H9 (cell line): ENCODE results near the gene PTPRC. TPM values are rescaled to one million over a fixed set of nuclear protein-coding genes. Genes with fewer than 3 reads are reported as not detected.

Source experiments
- DNase-seq: peaks from one replicate; pipeline ENCODE4 v3.0.0-alpha.2; 2017
- H2AFZ ChIP-seq: one replicate; pipeline ENCODE4 v1.6.1; 2013; ENCODE audit warnings: mild to moderate bottlenecking, low read length, control low read depth, moderate library complexity
- H2AK5ac ChIP-seq: 2 replicates; pipeline ENCODE4 v1.6.1; 2013; ENCODE audit warnings: low read length, control low read depth, mixed read lengths; ENCODE audit not compliant: insufficient read length
- H2BK120ac ChIP-seq: one replicate; pipeline ENCODE4 v1.6.1; 2013; ENCODE audit warnings: low read depth, mild to moderate bottlenecking, low read length, control low read depth, inconsistent platforms; ENCODE audit not compliant: poor library complexity, severe bottlenecking
- H2BK12ac ChIP-seq: 2 replicates; pipeline ENCODE4 v1.6.1; 2013; ENCODE audit warnings: low read length, control low read depth, mixed read lengths, low read depth; ENCODE audit not compliant: insufficient read length
- H2BK15ac ChIP-seq: 2 replicates; pipeline ENCODE4 v1.6.1; 2013; ENCODE audit warnings: low read depth, low read length, control low read depth
- H2BK20ac ChIP-seq: one replicate; pipeline ENCODE4 v1.6.1; 2013; ENCODE audit warnings: low read depth, mild to moderate bottlenecking, low read length, control low read depth, inconsistent platforms; ENCODE audit not compliant: poor library complexity, severe bottlenecking
- H2BK5ac ChIP-seq: 2 replicates; pipeline ENCODE4 v1.6.1; 2013; ENCODE audit warnings: low read length, control low read depth, mixed read lengths; ENCODE audit not compliant: insufficient read length
- H3K14ac ChIP-seq: 2 replicates; pipeline ENCODE4 v1.6.1; 2013; ENCODE audit warnings: low read length, control low read depth; ENCODE audit not compliant: insufficient read depth
- H3K18ac ChIP-seq: 2 replicates; pipeline ENCODE4 v1.6.1; 2013; ENCODE audit warnings: low read depth, mild to moderate bottlenecking, mixed read lengths, low read length, control low read depth; ENCODE audit not compliant: insufficient read length
- H3K23ac ChIP-seq: 2 replicates; pipeline ENCODE4 v1.6.1; 2013; ENCODE audit warnings: low read length, control low read depth, mixed read lengths, low read depth; ENCODE audit not compliant: insufficient read length
- H3K23me2 ChIP-seq: 2 replicates; pipeline ENCODE4 v1.6.1; 2013; ENCODE audit warnings: low read depth, mild to moderate bottlenecking, mixed read lengths, low read length, control low read depth; ENCODE audit not compliant: insufficient read length, poor library complexity, severe bottlenecking
- H3K27ac ChIP-seq: 2 replicates; pipeline ENCODE4 v1.5.1; 2013; ENCODE audit warnings: low read length, control low read depth, mixed read lengths, low read depth; ENCODE audit not compliant: insufficient read length
- H3K27me3 ChIP-seq: 2 replicates; pipeline ENCODE4 v1.6.1; 2013; ENCODE audit warnings: low read length, control low read depth, inconsistent platforms; ENCODE audit not compliant: insufficient read depth
- H3K4ac ChIP-seq: 2 replicates; pipeline ENCODE4 v1.6.1; 2013; ENCODE audit warnings: low read depth, mild to moderate bottlenecking, control low read depth, inconsistent platforms, low read length, moderate library complexity
- H3K4me1 ChIP-seq: 2 replicates; pipeline ENCODE4 v1.6.1; 2013; ENCODE audit warnings: low read length, control low read depth, inconsistent platforms; ENCODE audit not compliant: insufficient read depth
- H3K4me2 ChIP-seq: 2 replicates; pipeline ENCODE4 v1.6.1; 2013; ENCODE audit warnings: low read length, control low read depth, mixed read lengths; ENCODE audit not compliant: insufficient read length, insufficient read depth
- H3K56ac ChIP-seq: 2 replicates; pipeline ENCODE4 v1.6.1; 2013; ENCODE audit warnings: low read depth, mild to moderate bottlenecking, mixed read lengths, low read length, control low read depth; ENCODE audit not compliant: insufficient read length
- H3K79me1 ChIP-seq: 2 replicates; pipeline ENCODE4 v1.6.1; 2013; ENCODE audit warnings: low read depth, mild to moderate bottlenecking, moderate library complexity, low read length, control low read depth, inconsistent platforms; ENCODE audit not compliant: insufficient read depth, poor library complexity, severe bottlenecking
- H3K79me2 ChIP-seq: 2 replicates; pipeline ENCODE4 v1.6.1; 2013; ENCODE audit warnings: low read length, control low read depth, inconsistent platforms; ENCODE audit not compliant: insufficient read depth
- H3K9ac ChIP-seq: 2 replicates; pipeline ENCODE4 v1.6.1; 2013; ENCODE audit warnings: low read length, control low read depth, mixed read lengths; ENCODE audit not compliant: insufficient read length; ENCODE audit errors: extremely low read depth
- H3K9me3 ChIP-seq: one replicate; pipeline ENCODE4 v1.6.1; 2013; ENCODE audit warnings: low read depth, low read length, inconsistent platforms; ENCODE audit not compliant: control insufficient read depth
- H3T11ph ChIP-seq: one replicate; pipeline ENCODE4 v1.6.1; 2013; ENCODE audit warnings: mild to moderate bottlenecking, low read length, control low read depth, inconsistent platforms
- H4K20me1 ChIP-seq: one replicate; pipeline ENCODE4 v1.6.1; 2013; ENCODE audit not compliant: control insufficient read depth, insufficient read length, insufficient read depth
- H4K5ac ChIP-seq: 2 replicates; pipeline ENCODE4 v1.6.1; 2013; ENCODE audit warnings: low read depth, mild to moderate bottlenecking, mixed read lengths, low read length, control low read depth; ENCODE audit not compliant: insufficient read length
- H4K8ac ChIP-seq: replicated peaks from 2 replicates; pipeline ENCODE4 v1.6.1; 2013; ENCODE audit warnings: low read length, control low read depth, mixed read lengths, low read depth; ENCODE audit not compliant: insufficient read length
- H4K91ac ChIP-seq: 2 replicates; pipeline ENCODE4 v1.6.1; 2013; ENCODE audit warnings: low read depth, mild to moderate bottlenecking, moderate library complexity, mixed read lengths, low read length, control low read depth; ENCODE audit not compliant: insufficient read length
- H3K27ac Mint-ChIP-seq, 3 experiments: 2 replicates in 2 of 3; 3 replicates in 1 of 3; pipeline ENCODE4 v1.8.0; 2020 to 2021; ENCODE audit warnings: mixed read lengths in 3 of 3, mild to moderate bottlenecking in 1 of 3, moderate library complexity in 1 of 3
- H3K27me3 Mint-ChIP-seq: 2 replicates; pipeline ENCODE4 v1.8.0; 2021; ENCODE audit warnings: low read depth, mild to moderate bottlenecking, moderate library complexity, mixed read lengths
- H3K36me3 Mint-ChIP-seq, 3 experiments: 2 replicates in 2 of 3; 3 replicates in 1 of 3; pipeline ENCODE4 v1.8.0; 2020 to 2021; ENCODE audit warnings: low read depth in 3 of 3, mixed read lengths in 3 of 3; ENCODE audit not compliant: insufficient read depth in 1 of 3
- H3K4me1 Mint-ChIP-seq, 2 experiments: 2 replicates each; pipeline ENCODE4 v1.8.0; 2020; ENCODE audit warnings: mixed read lengths in 2 of 2
- H3K4me3 Mint-ChIP-seq, 2 experiments: 2 replicates in 1 of 2; 3 replicates in 1 of 2; pipeline ENCODE4 v1.8.0; 2020 to 2021; ENCODE audit warnings: mild to moderate bottlenecking in 2 of 2, mixed read lengths in 2 of 2, moderate library complexity in 1 of 2
- H3K9me3 Mint-ChIP-seq, 2 experiments: 2 replicates in 1 of 2; 3 replicates in 1 of 2; pipeline ENCODE4 v1.8.0; 2020; ENCODE audit warnings: mild to moderate bottlenecking in 2 of 2, mixed read lengths in 2 of 2, moderate library complexity in 1 of 2
- WGBS: extraction: QIAGEN DNeasy Blood & Tissue Kit; methylation state at CpG from one replicate; pipeline ENCODE4 v1.1.7; 2013; ENCODE audit warnings: missing lambda C conversion rate, low lambda C conversion rate, mixed read lengths; ENCODE audit not compliant: insufficient read length; ENCODE audit errors: extremely low coverage; 5-methylcytosine and 5-hydroxymethylcytosine counted together
- total RNA-seq: library from RNA; stranded (reverse); gene quantifications from 2 replicates; pipeline ENCODE4 v1.2.1, GENCODE V29; 2021
- TF ChIP-seq, protein P1 (sequence below): fragments of 200-600 bp; sonication (generic); conservative IDR thresholded peaks from 3 replicates; pipeline ENCODE4 v1.8.0; 2021; ENCODE audit warnings: antibody characterized with exemption, mild to moderate bottlenecking

Gene PTPRC
- total RNA-seq, 1 experiment from 2014 or later = not detected

- H3K23ac ChIP-seq = no peak overlapping the region
- Mint-ChIP-seq H3K4me3 (no peak overlapping the region), H3K27ac (no peak overlapping the region), H3K4me1 (peaks cover 3 to 5% of the 10 kb centered on the region in 2 experiments; a peak in 3 of 4 replicates), H3K36me3 (no peaks in the 10 kb centered on the region), H3K27me3 (no peaks in the 10 kb centered on the region), H3K9me3 (no peaks in the 10 kb centered on the region)
- no peaks in the 10 kb centered on the region for H3K23me2 ChIP-seq
- TF ChIP-seq, protein P1, sequence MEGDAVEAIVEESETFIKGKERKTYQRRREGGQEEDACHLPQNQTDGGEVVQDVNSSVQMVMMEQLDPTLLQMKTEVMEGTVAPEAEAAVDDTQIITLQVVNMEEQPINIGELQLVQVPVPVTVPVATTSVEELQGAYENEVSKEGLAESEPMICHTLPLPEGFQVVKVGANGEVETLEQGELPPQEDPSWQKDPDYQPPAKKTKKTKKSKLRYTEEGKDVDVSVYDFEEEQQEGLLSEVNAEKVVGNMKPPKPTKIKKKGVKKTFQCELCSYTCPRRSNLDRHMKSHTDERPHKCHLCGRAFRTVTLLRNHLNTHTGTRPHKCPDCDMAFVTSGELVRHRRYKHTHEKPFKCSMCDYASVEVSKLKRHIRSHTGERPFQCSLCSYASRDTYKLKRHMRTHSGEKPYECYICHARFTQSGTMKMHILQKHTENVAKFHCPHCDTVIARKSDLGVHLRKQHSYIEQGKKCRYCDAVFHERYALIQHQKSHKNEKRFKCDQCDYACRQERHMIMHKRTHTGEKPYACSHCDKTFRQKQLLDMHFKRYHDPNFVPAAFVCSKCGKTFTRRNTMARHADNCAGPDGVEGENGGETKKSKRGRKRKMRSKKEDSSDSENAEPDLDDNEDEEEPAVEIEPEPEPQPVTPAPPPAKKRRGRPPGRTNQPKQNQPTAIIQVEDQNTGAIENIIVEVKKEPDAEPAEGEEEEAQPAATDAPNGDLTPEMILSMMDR = no peak
- no peaks in the 10 kb centered on the region for H3K27me3 ChIP-seq
- no peak overlapping the region for H2BK12ac ChIP-seq
- H3K18ac ChIP-seq = no peak overlapping the region
- DNase-seq = no peak
- no peaks in the 10 kb centered on the region for H3K9me3 ChIP-seq
- H3K4ac ChIP-seq = no peak overlapping the region
- no peak overlapping the region for H2BK120ac ChIP-seq
- H4K5ac ChIP-seq = no peak overlapping the region
- no CpG with 5 or more reads among the region's 5 CpGs for WGBS
- H3K56ac ChIP-seq = no peak overlapping the region
- no peak overlapping the region for H3K4me2 ChIP-seq
- no peaks in the 10 kb centered on the region for H3K4me1 ChIP-seq
- H3T11ph ChIP-seq = no peak overlapping the region
- no peak overlapping the region for H2AK5ac ChIP-seq
- no peaks in the 10 kb centered on the region; the same call in 1 of the 2 replicates for H3K79me2 ChIP-seq
- no peak overlapping the region for H3K27ac ChIP-seq
- no peak overlapping the region for H4K8ac ChIP-seq
- no peak overlapping the region for H2BK5ac ChIP-seq
- no peak overlapping the region for H4K91ac ChIP-seq
- no peaks in the 10 kb centered on the region for H3K79me1 ChIP-seq
- no peak overlapping the region for H2BK20ac ChIP-seq
- no peaks in the 10 kb centered on the region for H4K20me1 ChIP-seq
- no peak overlapping the region for H2AFZ ChIP-seq
- H3K14ac ChIP-seq = no peak overlapping the region
- no peak overlapping the region for H2BK15ac ChIP-seq
- H3K9ac ChIP-seq = no peak overlapping the region
Observed at GRCh38 chr1:198619375-198620140, 19.3 kb upstream of the PTPRC start.
